KG1 (cell line): ENCODE results near the gene ZNF491.
"Not testable (repeated sequence)": the region's sequence is repeated elsewhere in the genome, so short reads cannot be mapped to it uniquely, and the experiment has no call there.

ENCODE experiments used
- DNase-seq: peaks from one replicate; lab custom pipeline; 2025; lab: John Stamatoyannopoulos, UW

Gene ZNF491

GRCh38 chr19:11798391-11799330 lies at the start of gene ZNF491:
Gene ZNF491 (plus strand): TSS chr19:11798523. CDS start chr19:11805954, 7,431 bp downstream.
- DNase-seq, result peak; percentile 88

GRCh38 chr19:11749751-11750150 lies 48.6 kb upstream of the ZNF491 start:
- no peak for DNase-seq

- DNase-seq, result no peak
These were observed 46.0 kb upstream of the ZNF491 start for GRCh38 chr19:11752244-11752736.

- no peak for DNase-seq
These were observed 43.7 kb upstream of the ZNF491 start for GRCh38 chr19:11754663-11755062.

GRCh38 chr19:11756965-11757364 lies 41.4 kb upstream of the ZNF491 start:
- DNase-seq, result no peak

GRCh38 chr19:11759805-11760204 lies 38.5 kb upstream of the ZNF491 start:
- DNase-seq, result no peak

GRCh38 chr19:11763117-11763516 lies 35.2 kb upstream of the ZNF491 start:
- DNase-seq, result no peak

GRCh38 chr19:11763611-11764010 lies 34.7 kb upstream of the ZNF491 start:
- no peak for DNase-seq

GRCh38 chr19:11766597-11767591 lies 31.4 kb upstream of the ZNF491 start, which contains the start of gene ZNF441:
Gene ZNF441 (plus strand): TSS chr19:11767000. CDS start chr19:11767194, 194 bp downstream.
- peak; percentile 85 for DNase-seq

GRCh38 chr19:11767633-11768133 lies 30.6 kb upstream of the ZNF491 start:
- no peak for DNase-seq

- no peak for DNase-seq
These were observed 28.3 kb upstream of the ZNF491 start for GRCh38 chr19:11769995-11770394.

- DNase-seq, result not testable (repeated sequence)
These were observed 26.8 kb upstream of the ZNF491 start for GRCh38 chr19:11771520-11771919.

GRCh38 chr19:11776669-11777068 lies 21.7 kb upstream of the ZNF491 start:
- DNase-seq, result not testable (repeated sequence)

- no peak for DNase-seq
These were observed 17.8 kb upstream of the ZNF491 start for GRCh38 chr19:11780431-11781020.

GRCh38 chr19:11781295-11782057 lies 16.8 kb upstream of the ZNF491 start:
- DNase-seq, result no peak

- DNase-seq, result no peak
These were observed 14.6 kb upstream of the ZNF491 start for GRCh38 chr19:11783767-11784166.

- DNase-seq, result no peak
These were observed 14.0 kb upstream of the ZNF491 start for GRCh38 chr19:11784356-11784755.

GRCh38 chr19:11787536-11787935 lies 10.8 kb upstream of the ZNF491 start:
- no peak for DNase-seq

GRCh38 chr19:11792942-11793341 lies 5.4 kb upstream of the ZNF491 start:
- no peak for DNase-seq

- peak; percentile 76 for DNase-seq
These were observed 832 bp upstream of the ZNF491 start for GRCh38 chr19:11797491-11797890.
